ENCODE data around the gene DNASE1L3. TPM values are rescaled to one million over a fixed set of nuclear protein-coding genes. Genes with fewer than 3 reads are reported as not detected.
A peak's percentile ranks its signal among the peaks of the same experiment; 100 is the strongest.

Gene DNASE1L3
- total and polyA plus RNA-seq, 2 of the 8 experiments (the other 6 are each of a cell fraction or from before 2014, with no cell fraction given), result not detected

DNA sequence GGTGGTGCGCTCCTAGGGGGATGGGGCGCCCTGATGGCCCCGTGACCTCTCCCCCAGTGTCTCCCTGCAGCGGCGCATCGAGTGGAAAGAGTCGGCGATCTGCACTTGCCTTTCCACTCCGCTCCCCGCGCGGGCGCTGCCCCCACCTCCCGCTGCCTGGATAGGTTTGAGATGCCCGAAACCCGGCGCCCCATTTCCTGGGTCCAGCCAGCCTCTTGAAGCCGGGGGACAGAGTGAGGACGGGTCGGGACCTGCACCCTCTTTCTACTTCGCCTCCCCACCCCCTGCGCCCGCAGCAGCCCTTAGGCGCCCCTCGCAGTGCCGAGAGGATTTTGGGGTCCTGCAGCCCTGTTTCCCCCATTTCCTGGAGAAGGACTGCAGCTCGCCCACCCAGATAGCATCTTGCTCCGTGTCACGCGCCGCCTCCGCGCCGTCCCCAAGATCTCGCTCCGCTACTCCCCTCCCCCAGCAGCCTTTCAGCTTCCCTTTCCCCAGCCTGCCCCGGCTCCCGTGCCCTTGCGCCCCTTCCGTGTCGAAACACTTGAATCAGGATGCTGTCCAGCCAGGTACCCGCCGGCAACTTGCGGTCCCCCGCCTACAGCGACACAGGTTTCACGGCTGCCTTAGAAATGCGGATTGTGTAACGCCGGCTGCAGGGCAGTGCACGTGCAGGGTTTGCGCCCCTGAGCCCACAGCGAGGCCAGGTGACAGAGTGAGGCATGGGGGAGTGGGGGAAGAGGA, 27.3 kb upstream of the DNASE1L3 start (continued):
- TF ChIP-seq POLR2A (IDR thresholded peaks at IDR 0.05; ENCODE audit: control extremely low read depth in 1 of 2, low read depth in 2 of 2, low read length in 2 of 2) (no peak), HDAC2 (IDR thresholded peaks at IDR 0.05; ENCODE audit: borderline replicate concordance in 1 of 2, low read depth in 2 of 2, low read length in 2 of 2) (peak in 1 of 2 experiments; percentile 37; a peak in 1 of 4 replicates), CEBPB (IDR thresholded peaks at IDR 0.05; ENCODE audit: low read depth, low read length) (peak; percentile 71), RBBP5 (IDR thresholded peaks at IDR 0.05; ENCODE audit: borderline replicate concordance, low read depth, low read length) (peak; percentile 33; the same call in 1 of the 2 replicates), BCL11A (IDR thresholded peaks at IDR 0.05; ENCODE audit: low read depth in 2 of 2, low read length in 2 of 2) (no peak), SIRT6 (IDR thresholded peaks at IDR 0.05; ENCODE audit: low read length) (no peak), SP2 (IDR thresholded peaks at IDR 0.05; ENCODE audit: low read length) (no peak), CTBP2 (IDR thresholded peaks at IDR 0.05; ENCODE audit: borderline replicate concordance, insufficient read depth, insufficient read length, low read length) (no peak), EZH2 (IDR thresholded peaks at IDR 0.05; ENCODE audit: low read depth, low read length, severe bottlenecking) (peak; percentile 40), HDAC6 (IDR thresholded peaks at IDR 0.05; ENCODE audit: low read depth, low read length) (no peak), CREB1 (IDR thresholded peaks at IDR 0.05) (no peak), CHD1 (IDR thresholded peaks at IDR 0.05; ENCODE audit: low read depth, low read length) (no peak), KDM4A (IDR thresholded peaks at IDR 0.05; ENCODE audit: low read depth, low read length, severe bottlenecking) (peak; percentile 96)
- TF ChIP-seq, protein P1, sequence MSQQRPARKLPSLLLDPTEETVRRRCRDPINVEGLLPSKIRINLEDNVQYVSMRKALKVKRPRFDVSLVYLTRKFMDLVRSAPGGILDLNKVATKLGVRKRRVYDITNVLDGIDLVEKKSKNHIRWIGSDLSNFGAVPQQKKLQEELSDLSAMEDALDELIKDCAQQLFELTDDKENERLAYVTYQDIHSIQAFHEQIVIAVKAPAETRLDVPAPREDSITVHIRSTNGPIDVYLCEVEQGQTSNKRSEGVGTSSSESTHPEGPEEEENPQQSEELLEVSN (IDR thresholded peaks at IDR 0.05), result peak; percentile 79
- TF ChIP-seq, protein P2, sequence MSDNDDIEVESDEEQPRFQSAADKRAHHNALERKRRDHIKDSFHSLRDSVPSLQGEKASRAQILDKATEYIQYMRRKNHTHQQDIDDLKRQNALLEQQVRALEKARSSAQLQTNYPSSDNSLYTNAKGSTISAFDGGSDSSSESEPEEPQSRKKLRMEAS (IDR thresholded peaks at IDR 0.05), result peak; percentile 95
- TF ChIP-seq, protein P3, sequence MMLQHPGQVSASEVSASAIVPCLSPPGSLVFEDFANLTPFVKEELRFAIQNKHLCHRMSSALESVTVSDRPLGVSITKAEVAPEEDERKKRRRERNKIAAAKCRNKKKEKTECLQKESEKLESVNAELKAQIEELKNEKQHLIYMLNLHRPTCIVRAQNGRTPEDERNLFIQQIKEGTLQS (IDR thresholded peaks at IDR 0.05; ENCODE audit: insufficient read depth, low read depth, low read length), result no peak

Measured in H1 (cell line).